Activated T-cell treated with anti-CD3 and anti-CD28 coated beads, Interleukin-2, amount 50 U/mL, for 48 hours (primary cell): ENCODE results near the gene SCAPER.

Experiments
- DNase-seq, 2 experiments: peaks; one replicate each; pipeline ENCODE4 v3.0.0-alpha.2; 2020

Gene SCAPER

GRCh38 chr15:76390571-76390970 lies 514.6 kb downstream of the SCAPER start:
- DNase-seq = no peak

DNA sequence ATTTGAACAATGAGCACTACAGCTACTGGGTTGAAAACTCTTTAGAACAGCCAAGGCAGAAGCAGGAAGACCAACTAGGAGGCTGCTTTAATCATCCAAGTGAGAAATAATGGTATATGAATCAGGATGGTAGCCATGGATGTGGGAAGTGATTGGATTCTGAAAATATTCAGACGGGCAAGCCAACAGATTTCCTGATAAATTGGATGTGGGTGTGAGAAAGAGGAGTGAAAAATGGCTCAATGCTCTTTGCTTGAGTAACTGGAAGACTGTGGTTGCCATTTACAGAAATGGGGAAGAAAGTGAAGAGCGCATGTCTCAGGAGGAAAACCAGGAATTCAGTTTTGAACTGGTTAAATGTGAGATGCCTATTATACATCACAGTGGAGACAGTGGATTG lies 518.2 kb downstream of the SCAPER start:
- no peak for DNase-seq

DNA sequence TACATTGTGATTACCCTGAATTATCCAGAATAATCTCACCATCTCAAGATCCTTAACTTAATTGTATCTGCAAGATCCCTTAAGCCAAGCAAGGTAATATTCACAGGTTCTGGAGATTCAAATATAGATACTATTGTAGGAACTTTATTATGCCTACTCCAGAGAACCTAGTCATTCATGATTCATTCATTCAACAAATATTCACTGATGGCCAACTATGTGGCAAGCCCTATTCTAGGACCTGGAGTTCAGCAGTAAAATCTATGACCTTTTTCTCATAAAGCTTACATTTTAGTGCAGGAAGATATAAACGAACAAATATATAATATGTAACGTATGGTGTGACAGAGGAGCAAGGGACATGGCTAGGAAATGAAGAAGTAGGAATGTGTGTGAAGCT lies 519.0 kb downstream of the SCAPER start:
- DNase-seq = no peak

DNA sequence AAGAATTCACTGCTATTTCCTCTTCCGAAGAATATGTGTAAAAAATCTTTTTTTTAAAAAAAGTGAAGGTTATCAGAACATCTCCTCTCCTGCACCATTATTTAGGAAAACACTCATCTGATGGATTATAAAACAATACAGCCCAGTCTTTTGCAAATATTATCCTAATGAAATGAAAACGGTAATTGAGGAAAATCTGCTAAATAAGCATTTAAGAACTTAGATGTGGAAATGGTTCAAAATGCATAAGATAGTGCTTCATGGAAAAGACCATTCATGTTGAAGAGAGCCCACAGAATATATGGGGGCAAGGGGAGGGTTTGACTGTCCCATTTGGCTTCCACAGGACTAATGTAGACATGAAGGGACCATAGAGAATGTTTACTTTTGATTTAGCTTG lies 520.7 kb downstream of the SCAPER start:
- DNase-seq = no peak

DNA sequence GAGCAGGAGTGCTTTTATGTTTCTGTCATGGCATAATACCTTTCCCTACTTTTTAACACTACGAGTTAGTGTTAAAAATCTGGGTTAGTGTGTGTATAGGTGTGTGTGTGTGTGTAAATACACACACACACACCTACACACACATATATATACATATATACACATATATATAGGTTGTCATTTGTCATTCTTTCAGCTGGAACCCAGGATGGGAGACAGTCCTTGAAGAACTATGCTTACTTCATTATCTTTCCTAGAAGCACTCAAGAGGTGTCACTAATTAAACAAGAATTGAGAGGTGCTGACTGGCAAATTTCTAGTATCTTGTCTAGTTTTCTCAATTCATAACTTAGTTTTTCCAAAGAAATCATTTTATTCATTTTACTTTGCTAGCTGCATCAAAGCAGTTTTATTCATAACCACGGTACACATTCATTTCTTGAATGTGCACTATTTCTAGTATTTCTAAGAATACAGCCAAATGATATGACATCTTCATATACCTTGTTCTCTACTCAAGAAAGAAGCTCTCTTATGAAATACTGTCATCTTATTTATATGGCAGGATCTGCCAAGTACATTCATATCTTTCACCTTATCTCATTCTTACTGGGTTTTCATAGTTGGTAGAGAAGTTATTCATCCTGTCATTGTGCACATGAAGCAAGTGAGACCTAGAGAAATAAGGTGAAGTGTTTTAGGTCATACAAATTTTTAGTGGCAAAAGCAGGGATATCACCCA lies 522.0 kb downstream of the SCAPER start:
- no peak for DNase-seq

- no peak for DNase-seq
Observed at GRCh38 chr15:76381366-76381765, 523.8 kb downstream of the SCAPER start.

GRCh38 chr15:76380249-76380648 lies 524.9 kb downstream of the SCAPER start:
- no peak for DNase-seq

DNA sequence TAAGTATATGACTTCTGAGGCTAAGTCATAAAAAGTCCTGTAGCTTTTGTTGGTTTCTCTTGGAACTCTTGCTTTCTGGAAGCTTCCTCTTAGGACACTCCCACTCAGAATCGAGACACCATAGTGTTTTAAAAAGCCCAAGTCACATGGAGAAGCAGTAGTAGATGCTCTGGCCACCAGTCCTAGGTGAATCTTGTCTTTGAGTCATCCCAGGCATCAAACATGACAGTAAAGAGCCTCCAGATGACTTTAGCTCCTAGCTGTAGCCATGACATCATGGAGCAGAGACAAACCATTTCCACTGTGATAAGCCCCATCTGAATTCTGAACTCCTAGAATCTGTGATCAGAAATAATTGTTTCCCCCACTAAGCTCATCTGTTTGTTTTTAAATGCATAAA lies 526.4 kb downstream of the SCAPER start:
- no peak for DNase-seq

- no peak for DNase-seq
Observed at GRCh38 chr15:76377751-76378150, 527.4 kb downstream of the SCAPER start.

- DNase-seq = no peak
Observed at GRCh38 chr15:76377217-76377616, 527.9 kb downstream of the SCAPER start.

GRCh38 chr15:76376816-76377215 lies 528.3 kb downstream of the SCAPER start:
- no peak for DNase-seq

DNA sequence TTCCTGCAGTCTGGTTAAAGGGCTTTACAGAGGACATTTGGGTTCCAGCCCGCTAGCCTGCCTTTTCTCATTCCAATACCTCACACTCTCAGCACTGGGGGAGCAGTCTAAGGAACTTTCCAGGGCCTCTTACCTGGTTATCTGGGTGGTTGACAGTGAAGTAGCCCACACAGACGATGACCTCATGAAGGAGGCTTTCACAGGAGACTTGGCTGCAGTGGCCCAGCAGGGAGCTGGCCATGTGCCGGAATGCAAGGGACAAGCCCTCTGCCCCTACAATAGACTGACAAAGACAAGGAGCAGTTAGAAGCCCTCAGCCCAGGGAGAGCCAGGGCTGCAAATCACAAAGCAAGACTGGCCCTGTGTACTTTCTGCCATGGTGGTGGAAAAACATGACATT lies 529.1 kb downstream of the SCAPER start:
- no peak for DNase-seq

- no peak for DNase-seq
Observed at GRCh38 chr15:76368122-76368621, 537.0 kb downstream of the SCAPER start.

DNA sequence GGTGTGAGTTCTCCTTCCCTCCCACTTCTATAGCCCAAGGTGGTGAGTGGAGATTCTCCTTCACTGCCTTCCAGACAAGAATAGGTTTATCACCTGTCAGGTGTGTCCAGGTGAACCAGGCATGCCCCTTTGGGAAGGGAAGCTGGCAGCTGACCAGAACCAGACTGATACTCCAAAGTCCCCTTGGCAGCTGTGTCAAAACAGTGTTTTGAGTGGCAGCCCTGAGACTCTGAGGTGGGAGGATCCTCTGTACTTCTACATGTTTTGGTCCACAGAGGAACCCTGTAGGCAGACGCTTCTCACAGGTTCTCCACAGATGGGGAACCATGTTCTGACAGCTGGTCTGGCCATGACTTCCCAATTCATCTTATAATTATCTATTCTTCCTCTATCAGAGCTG lies 538.4 kb downstream of the SCAPER start:
- no peak for DNase-seq

GRCh38 chr15:76363251-76363650 lies 541.9 kb downstream of the SCAPER start:
- DNase-seq = no peak

GRCh38 chr15:76360416-76360815 lies 544.7 kb downstream of the SCAPER start:
- no peak for DNase-seq

- no peak for DNase-seq
Observed at GRCh38 chr15:76359152-76359551, 546.0 kb downstream of the SCAPER start.

DNA sequence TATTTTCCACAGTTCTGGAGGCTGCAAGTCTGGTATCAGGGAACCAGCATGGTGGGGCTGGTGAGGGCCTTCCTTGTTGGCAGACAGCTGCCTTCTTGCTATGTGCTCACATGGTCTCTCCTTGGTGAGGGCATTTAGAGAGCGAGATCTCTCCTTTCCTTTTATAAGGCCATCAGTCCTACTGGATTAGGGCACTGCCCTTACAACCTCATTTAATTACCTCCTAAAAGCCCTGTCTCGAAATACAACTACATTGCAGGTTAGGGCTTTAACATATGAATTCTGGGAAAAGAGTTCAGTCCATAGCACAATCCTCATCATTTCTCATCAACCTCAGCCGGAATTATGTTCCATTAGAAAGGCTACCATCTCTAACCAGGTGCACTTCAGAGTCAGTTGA lies 546.7 kb downstream of the SCAPER start:
- no peak for DNase-seq

DNA sequence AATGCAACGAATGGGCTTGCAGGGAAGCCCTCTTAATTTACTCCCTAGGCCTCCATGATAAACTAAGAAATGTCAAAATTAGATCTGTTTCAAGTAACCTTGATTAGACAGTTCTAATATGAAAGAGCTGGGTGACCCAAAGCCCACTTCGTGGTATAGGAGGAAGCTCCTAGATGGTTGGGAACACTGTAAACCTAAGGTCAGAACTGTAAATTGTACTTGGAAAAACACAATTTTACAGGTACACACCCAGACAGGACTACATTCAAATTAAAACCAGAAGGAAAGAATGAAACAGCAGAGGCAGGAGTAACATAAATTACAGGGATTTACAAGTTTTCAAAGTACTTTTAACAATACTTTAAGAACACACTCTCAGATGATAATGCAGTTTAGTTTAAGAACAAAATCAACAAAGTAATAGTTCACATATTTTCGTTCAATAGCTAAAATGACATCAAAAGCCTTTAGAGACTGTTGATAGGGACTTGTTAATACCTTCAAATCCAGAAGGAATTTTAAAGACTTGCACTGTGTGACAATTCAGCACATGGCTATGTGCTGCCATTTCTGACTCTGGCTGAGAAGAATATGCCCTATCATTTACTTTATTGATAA lies 550.2 kb downstream of the SCAPER start:
- DNase-seq = no peak

DNA sequence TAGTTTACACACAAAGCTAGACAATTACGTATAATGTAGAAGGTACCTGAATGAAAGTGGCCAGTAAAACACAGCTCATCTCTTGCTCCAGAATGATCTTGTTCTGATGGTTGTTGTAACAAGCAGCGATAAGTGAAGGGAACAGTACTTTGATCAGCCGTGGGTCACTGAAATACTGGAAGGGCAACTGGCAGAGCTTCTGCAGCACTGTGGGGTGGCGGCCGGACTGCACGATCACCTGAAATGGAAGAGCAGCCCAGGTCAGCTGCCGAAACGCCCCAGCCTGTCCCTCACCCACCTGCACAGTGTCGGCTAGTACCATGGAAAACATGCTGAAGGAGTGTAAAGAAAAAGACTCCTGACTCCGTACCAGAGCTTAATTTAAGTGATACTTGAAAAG lies 551.2 kb downstream of the SCAPER start:
- no peak for DNase-seq

DNA sequence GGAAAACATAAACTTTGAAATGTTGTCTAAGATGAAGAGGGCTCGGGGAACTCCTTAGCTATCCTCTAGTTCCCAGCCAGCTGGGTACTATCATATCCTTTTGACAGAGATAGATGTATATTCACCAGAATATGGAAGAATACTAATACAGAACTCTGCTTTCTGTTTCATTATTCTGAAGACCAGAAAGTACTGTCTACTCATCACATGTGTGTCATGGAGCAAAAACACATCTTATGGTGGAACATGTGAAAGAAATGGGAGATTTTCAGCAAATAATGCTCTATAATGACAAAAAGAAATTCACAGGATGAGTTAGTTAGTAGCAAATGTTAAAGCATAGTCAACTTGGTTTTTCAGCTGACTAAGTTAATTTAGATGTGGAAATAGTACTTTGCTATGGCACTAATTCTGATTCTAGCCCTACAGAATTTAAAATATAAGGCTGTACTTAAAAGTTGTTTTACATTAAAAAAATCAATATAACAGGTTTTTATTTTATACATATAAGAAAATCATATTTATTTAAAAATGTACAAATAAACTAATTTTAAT lies 552.0 kb downstream of the SCAPER start:
- no peak for DNase-seq

DNA sequence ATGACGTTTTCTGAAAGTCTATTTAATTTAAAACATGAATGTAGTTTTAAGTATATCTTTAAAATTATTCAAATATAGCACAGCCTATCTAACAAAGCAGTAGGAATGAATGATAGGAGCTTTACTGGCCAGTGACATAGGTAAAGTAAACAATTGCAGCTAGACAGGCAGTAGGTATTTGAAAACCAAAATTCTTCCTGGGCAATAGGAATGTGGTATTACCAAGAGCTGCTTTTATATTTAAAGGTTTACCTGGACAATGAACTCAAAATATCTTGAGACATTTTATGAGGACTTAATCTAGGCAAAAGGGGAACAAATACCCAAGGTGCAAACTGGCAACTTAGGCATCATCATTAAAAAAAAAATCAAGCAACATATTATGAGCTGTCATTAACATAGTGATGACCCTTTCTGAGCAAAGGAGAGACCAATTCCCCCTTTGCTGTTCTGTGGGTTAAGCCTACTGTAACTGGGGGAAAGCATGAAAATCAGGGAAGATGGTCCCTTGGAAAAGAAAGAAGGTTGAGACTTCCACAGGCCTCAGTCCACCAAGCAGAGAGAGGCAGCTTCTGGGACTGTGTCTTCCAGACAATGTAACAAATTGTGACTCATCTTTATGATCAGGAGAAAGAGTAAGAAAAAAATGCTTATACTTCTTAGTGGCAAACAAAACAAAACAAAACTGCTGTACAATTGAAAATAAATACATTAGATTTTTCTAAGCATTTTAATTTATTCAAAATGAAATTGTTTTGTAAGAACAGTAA lies 555.7 kb downstream of the SCAPER start:
- no peak for DNase-seq

DNA sequence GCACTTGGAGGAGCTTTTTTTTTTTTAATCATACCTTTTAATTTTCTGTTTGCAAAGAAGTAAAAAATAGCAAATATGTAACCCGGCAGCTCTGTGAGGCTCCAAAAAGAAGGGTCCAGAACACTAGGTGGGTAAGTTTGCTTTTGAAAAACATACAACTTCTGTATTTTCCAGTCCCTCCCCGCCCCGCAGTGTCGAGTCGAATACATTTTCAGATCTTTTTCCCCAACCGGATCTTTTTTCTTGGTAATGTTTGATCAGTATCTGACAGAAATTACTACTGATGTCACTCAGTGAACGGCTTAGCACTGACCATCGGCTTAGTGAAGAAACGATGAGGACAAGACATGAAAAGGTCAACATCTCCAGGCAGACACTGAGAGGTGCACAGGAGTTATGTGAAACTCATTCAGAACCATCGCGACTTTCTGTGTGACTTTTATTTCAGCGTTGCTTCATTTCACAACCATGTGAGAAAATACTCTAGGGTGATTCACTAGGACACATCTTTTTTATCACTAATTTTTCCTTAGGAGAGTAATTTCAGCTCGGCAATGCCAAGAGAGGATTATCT lies 557.6 kb downstream of the SCAPER start:
- DNase-seq = no peak
